SH-SY5Y (cell line): ENCODE data around the gene ATP2B2.

Source experiments
- GATA2 ChIP-seq: IDR thresholded peaks from 2 replicates; pipeline ENCODE4 v1.6.1; 2011; ENCODE audit warnings: mild to moderate bottlenecking, low read depth, low read length
- GATA3 ChIP-seq: IDR thresholded peaks from 2 replicates; pipeline ENCODE4 v1.6.1; 2011; ENCODE audit warnings: low read depth, mild to moderate bottlenecking, low read length, moderate library complexity

DNA sequence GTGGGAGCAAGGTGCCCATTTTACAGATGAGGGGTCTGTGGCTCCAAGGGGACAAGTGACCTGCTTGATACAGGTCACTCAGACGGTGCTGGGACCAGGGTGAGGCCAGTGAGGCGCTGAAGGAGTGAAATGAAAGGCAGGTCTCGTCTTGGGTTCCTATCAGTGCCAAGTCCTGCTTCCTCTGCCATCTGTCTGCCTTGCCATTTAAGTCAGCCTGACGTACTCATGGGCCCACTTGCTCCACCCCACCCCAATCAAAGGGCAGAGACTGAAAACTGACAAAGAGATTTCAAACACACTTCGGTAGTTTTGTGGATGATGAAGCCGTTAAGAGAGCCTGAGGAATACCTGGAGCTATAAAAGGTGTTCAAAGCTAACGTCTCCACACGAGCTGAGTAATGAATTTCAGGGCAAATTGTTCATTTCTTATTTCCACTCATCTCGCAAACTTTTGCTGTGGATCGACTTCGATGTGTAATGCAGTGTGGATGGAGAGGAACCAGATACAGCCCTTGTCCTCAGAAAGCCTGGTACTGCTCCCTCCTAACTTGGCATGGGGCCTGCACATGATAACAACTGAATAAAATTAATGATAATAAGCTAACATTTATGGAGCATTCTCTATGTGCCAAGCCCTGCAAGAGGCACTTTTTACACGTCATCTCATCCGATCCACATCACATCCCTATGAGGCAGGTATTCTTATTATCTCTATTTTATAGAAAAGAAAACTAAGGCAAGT is 36.6 kb downstream of the ATP2B2 start:
- 0 out of 2 replicates have a peak, but pooled peaks have one; percentile 12 for TF ChIP-seq GATA2
- no peak for TF ChIP-seq GATA3
